Measurements from ENCODE around the gene ATP9B.
"Not testable (repeated sequence)": the region's sequence is repeated elsewhere in the genome, so short reads cannot be mapped to it uniquely, and the experiment has no call there.

Gene ATP9B

GRCh38 chr18:79135924-79136323, 66.7 kb downstream of the ATP9B start:
- DNase-seq (ENCODE audit: low read depth in 2 of 3, low spot score in 1 of 3), result no peak

- no peak for DNase-seq (ENCODE audit: low read depth in 2 of 3, low spot score in 1 of 3)
Measured at GRCh38 chr18:79136742-79137141, 67.5 kb downstream of the ATP9B start.

GRCh38 chr18:79139206-79139605, 70.0 kb downstream of the ATP9B start:
- DNase-seq (ENCODE audit: low read depth in 2 of 3, low spot score in 1 of 3), result no peak

GRCh38 chr18:79147014-79147413, 77.8 kb downstream of the ATP9B start:
- no peak for DNase-seq (ENCODE audit: low read depth in 2 of 3, low spot score in 1 of 3)

- no peak for DNase-seq (ENCODE audit: low read depth in 2 of 3, low spot score in 1 of 3)
Measured at GRCh38 chr18:79151191-79151590, 82.0 kb downstream of the ATP9B start.

GRCh38 chr18:79156327-79156726, 87.1 kb downstream of the ATP9B start:
- DNase-seq (ENCODE audit: low read depth in 2 of 3, low spot score in 1 of 3), result no peak

- no peak for DNase-seq (ENCODE audit: low read depth in 2 of 3, low spot score in 1 of 3)
Measured at GRCh38 chr18:79164706-79165105, 95.5 kb downstream of the ATP9B start.

- no peak for DNase-seq (ENCODE audit: low read depth in 2 of 3, low spot score in 1 of 3)
Measured at GRCh38 chr18:79166702-79167101, 97.5 kb downstream of the ATP9B start.

GRCh38 chr18:79167526-79168190, 98.5 kb downstream of the ATP9B start:
- no peak for DNase-seq (ENCODE audit: low read depth in 2 of 3, low spot score in 1 of 3)

GRCh38 chr18:79169958-79170555, 100.9 kb downstream of the ATP9B start:
- no peak for DNase-seq (ENCODE audit: low read depth in 2 of 3, low spot score in 1 of 3)

GRCh38 chr18:79172331-79172730, 103.1 kb downstream of the ATP9B start:
- DNase-seq (ENCODE audit: low read depth in 2 of 3, low spot score in 1 of 3), result not testable (repeated sequence)

- no peak for DNase-seq (ENCODE audit: low read depth in 2 of 3, low spot score in 1 of 3)
Measured at GRCh38 chr18:79173742-79174141, 104.5 kb downstream of the ATP9B start.

- DNase-seq (ENCODE audit: low read depth in 2 of 3, low spot score in 1 of 3), result no peak
Measured at GRCh38 chr18:79178113-79178531, 108.9 kb downstream of the ATP9B start.

- no peak for DNase-seq (ENCODE audit: low read depth in 2 of 3, low spot score in 1 of 3)
Measured at GRCh38 chr18:79182047-79182713, 113.0 kb downstream of the ATP9B start.

GRCh38 chr18:79185648-79186047, 116.5 kb downstream of the ATP9B start:
- DNase-seq (ENCODE audit: low read depth in 2 of 3, low spot score in 1 of 3), result no peak

GRCh38 chr18:79186649-79187048, 117.5 kb downstream of the ATP9B start:
- no peak for DNase-seq (ENCODE audit: low read depth in 2 of 3, low spot score in 1 of 3)

- no peak for DNase-seq (ENCODE audit: low read depth in 2 of 3, low spot score in 1 of 3)
Measured at GRCh38 chr18:79187532-79188277, 118.5 kb downstream of the ATP9B start.

GRCh38 chr18:79191418-79191817, 122.2 kb downstream of the ATP9B start:
- no peak for DNase-seq (ENCODE audit: low read depth in 2 of 3, low spot score in 1 of 3)

GRCh38 chr18:79191956-79192355, 122.8 kb downstream of the ATP9B start:
- no peak for DNase-seq (ENCODE audit: low read depth in 2 of 3, low spot score in 1 of 3)

- no peak for DNase-seq (ENCODE audit: low read depth in 2 of 3, low spot score in 1 of 3)
Measured at GRCh38 chr18:79193826-79194225, 124.6 kb downstream of the ATP9B start.

- no peak for DNase-seq (ENCODE audit: low read depth in 2 of 3, low spot score in 1 of 3)
Measured at GRCh38 chr18:79195716-79196683, 126.8 kb downstream of the ATP9B start.
